CD4-positive, alpha-beta T cell treated with Interleukin-10 for 1 hour (primary cell): ENCODE measurements around the gene SLC8A2.

ENCODE experiments used
- DNase-seq: peaks from one replicate; pipeline ENCODE4 v3.0.0-alpha.2; 2020

SLC8A2 gene

DNA sequence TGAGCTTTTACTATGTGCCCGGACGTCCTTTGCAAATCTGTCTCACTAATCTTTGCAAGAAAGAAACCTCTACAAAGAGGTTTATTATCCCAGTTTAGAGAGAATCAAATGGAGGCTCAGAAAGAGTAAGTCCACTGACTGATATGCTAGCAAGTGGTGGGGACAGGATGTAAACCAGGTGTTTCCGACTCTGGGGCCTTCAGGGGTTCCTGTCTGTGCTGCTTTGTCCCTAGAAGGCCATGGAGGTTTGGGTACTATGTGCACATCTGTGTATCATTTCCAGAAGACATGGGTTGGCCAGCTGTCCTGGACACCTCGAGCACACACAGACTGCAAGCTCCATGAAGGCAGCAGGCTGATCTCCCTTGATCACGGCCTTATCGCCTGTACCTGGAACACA is 13.5 kb upstream of the SLC8A2 start:
- no peak for DNase-seq

DNA sequence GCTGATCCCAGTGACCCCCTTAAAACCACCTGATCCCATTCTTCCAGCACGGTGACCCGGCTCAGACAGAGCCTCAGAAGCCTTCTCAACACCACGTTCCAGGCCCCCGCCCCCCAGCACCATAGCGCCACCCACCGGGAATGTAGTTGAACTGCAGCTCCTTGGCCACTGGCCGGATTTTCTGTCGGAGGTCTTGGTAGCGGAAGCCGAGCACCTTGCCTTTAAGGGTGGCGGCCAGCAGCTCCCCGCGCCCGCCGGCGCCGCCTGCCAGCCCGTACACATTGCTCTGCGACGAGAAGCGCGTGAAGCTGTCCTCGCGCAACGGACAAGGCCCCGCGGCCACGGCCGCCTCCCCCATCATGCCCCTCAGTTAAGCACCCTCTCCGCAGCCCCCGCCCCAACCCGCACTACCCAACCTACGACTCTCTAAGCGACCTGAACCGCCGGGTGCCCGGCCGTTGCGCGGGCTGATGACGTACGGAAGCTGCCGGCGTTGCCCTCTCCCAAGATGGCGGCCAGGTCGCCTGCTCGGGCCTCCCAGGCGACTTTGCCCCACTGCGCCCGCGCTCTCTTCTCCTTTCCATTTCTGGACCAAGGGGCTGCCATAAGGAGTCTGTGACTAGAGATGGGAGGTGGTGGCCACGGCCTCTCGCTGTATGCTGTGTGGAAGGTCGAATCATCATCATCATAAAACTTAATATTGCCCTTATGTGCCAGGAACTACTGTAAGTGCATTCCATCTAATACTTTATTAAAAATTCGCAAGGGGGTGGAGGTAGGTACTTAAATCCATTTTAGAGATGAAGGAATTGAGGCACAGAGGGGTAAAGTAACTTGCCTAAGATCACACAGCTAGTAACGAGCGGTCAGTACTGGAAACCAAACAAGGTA is 12.4 kb upstream of the SLC8A2 start, which contains the start of gene KPTN:
Gene KPTN (minus strand): TSS at position 420 of the 891 bp plus-strand sequence. CDS start 59 bp downstream, at position 361.
- DNase-seq = peak; percentile 90

DNA sequence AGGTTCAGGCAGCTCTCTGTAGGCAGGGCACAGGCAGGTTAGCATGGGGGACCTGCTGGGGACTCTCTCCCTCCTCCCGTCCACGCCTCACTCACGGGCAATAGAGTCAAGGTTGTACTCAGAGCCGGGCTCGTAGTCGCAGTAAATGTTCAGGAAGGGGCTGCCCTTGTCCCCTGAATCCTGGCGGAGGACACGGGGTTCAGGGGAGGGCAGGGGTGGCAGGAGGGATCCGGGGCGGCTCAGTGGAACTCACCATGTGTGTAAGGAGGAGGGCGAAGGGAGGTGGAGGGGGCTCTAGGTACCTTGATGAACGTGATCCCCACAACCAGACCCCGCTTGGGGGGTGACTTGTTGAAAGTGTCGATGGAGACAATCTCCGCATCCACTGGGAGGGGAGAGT is 11.5 kb upstream of the SLC8A2 start:
- DNase-seq = no peak

DNA sequence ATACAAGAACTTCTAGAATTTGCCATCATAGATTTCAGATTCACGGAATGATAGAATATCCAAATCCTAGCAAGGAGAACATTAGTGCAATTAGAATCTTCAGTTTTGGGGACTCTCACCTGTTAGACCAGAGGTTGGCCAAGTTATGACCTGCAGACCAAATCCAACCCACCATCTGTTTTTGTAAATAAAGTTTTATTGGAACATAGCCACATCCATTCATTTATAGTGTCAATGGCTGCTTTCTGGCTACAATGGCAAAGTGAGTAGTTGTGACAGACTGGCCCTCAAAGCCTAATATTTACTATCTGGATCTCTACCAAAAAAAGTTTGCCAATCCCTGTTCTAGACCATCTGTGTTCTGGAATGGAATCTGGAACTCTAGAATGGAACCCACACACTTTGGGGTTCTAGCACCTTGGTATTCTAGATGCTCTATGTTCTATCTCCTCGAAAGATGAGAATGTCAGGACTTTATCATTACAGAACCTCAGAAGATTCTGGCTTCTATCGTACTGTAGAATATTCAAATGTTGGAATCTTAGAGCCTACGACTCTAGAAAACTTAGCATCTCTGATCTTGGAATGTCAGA is 9.9 kb upstream of the SLC8A2 start:
- no peak for DNase-seq

DNA sequence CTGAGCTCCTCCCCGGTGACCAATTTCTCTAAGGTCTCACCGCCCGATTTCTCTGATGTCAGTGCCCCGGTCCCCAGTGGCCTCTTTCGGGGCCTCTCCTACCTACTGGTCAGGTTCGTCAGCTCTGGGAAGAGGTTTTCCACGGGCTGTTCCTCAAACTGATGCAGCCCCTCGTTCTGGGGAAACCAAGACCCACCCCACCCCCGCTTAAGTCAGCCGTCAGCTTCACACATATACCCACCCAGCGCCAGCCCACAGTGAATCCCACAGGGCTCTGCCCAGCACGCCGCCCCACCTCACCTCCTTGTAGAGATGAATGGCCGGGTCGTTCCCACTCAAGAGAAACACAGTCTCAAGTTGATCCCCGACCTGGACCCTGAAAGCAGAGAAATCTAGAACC is 9.0 kb upstream of the SLC8A2 start:
- no peak for DNase-seq

DNA sequence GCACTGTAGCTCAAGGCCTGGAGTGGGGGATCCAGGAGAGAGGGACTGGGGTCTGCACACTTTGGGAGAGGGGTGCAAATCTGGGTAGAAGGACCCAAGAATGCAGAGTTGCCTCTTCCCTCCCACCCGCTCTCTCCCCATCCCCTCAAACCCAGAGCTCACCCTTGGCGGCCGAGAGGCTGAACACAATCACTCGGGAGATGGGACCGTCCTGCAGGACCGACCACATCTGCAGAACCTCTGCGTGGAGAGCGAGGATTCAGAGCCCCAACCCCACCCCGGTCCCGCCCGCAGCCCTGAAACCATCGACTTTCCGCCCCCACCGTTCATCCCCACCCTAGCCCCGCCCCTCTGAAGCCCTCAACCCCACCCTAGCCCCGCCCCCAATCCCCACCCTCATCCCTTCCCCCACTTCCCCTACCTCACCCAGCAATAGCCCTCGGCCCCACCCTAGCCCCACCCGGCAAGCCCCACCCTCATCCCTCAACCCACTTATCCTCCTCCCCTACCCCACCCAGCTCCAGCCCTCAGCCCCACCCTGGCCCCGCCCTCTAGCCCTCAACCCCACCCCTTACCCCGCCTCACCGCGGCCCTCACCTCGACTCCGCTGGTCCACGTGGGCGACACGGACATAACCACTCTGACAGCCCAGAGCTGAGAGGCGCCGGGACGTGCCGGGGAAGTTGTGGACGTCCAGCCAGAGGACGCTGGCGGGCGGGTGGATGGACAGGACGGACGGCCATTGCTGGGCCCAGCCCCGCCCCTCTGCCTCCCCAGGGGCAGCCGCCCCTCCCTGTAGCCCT is 8.2 kb upstream of the SLC8A2 start:
- DNase-seq = no peak

DNA sequence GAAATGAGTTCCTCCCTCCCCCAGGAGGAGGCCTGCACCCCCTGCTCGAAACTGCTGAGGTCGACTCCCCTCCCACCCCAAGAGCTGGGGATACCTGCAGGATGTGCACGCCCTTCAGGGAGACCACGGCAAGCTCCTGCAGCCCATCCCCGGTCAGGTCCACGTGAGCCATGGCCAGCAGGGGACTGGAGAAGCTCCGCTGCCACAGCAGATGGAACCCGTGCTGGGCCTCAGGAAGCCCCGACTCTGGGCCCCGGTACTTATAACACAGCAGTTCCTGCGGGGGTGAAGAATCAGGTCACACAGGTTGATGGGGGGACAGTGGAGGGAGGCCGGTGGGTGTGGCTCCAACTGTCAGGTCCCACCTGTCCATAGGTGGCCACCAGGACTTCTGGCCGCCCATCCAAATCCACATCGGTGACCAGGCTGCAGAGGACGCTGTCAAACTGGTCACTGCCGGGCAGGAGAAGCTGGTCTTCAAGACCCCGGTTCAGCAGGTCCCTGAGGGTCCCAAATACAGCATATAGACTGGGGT is 4.8 kb upstream of the SLC8A2 start:
- DNase-seq = no peak

DNA sequence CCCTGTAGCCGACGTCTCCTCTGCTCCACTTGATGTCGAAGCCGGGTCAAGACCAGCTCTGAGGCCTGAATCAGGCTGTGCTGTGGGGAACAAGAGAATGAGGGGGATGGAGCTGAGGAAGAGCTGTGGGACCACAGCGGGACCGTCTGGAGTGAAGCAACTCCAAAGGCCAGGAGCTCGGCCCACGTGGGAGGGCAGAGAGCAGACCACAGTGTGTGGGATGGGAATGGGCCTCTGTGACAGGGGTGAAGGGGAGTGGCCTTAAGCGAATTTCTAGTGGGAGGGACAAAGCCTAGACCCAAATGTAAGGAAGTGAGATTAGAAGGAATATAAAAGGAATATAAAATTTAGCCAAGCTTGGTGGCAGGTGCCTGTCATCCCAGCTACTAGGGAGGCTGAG is 3.8 kb upstream of the SLC8A2 start:
- no peak for DNase-seq

DNA sequence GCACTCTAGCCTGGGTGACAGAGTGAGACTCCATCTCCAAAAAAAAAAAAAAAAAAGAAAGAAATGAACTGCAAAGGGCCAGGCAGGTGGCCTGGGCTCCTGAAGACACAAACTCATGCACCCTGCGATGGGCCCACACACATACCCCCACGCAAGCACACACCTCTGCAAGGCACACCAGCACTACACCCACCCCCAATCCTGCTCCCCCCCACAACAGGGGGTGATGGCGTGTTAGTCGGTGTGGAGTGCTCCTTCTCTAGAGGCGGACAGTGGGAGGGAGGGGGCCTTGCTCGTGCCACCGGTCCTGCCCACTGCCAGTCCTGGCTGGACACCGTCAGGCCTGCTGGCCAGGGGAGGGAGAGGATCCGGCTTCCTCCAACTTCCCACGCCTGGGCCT is 1.6 kb upstream of the SLC8A2 start:
- DNase-seq = no peak

DNA sequence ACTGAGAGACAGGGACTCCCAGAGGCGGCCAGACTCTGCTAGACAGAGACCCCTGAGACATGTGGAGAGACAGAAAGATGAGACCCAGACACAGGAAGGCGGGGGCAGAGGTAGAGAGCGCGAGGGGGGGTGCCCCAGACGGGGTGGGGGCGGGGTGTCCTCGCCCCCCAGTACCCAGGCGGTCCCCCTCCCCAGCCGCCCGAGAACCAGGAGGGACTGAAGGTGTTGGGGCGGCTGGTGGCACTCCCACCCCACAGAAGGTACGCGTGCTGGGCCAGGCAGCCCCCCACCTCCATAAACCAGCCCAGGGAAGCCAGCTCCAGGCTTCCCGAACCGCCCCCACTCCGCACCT is 336 bp downstream of the SLC8A2 start:
- no peak for DNase-seq

DNA sequence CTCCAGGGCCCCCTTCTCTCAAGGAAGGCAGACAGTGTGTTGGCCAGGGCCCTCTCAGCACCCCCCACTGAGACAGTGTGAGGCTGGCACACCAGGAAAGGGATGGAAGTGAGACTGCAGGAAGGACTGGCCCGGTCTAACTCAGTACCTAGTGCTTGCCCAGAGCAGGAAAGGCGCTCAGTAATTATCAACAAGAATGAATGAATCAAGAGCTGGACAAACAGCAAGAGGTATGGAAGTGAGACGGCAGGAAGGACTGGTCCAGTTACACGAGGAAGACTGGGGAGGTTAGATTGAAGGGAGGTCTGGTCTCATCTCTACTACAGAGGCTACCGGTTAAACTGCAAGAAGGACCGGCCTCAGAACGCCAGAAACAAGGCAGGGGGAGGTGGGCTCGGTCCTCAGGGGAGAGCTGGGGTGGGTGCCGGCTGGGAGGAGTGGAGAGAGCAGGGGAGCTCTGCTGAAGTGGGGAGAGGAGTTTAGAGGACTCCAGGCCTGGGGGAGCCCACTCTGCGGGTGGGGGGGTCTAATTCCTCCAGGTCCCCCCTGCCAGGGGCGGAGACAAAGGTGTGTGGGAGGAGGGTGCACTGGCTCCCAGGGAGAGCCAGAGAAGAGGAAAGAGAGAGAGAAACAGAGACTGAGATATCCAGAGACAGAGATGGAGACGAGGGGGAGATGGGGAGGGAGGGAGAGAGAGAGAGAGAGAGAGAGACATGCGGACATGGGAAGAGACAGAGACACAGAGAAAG is 1.1 kb downstream of the SLC8A2 start:
- DNase-seq = no peak

DNA sequence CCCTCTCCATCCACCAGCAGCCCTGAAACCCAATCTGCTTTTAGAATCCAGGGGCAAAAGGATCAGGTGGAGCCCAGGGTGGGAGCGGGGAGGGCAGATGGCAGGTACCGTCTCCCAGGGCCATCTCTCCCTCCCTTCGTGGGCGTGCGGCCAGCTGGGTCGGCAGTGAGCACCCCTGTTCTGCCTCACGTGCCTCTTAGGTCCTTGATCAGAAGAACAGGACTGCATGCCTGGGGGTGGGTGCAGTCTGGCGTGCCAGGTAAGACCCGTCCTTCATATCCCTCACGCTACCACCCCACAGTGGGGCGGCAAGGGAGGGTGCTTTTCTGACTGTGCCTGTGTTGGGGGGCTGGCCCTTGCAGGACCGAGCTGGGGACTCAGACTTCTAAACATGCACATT is 2.0 kb downstream of the SLC8A2 start:
- DNase-seq = no peak

DNA sequence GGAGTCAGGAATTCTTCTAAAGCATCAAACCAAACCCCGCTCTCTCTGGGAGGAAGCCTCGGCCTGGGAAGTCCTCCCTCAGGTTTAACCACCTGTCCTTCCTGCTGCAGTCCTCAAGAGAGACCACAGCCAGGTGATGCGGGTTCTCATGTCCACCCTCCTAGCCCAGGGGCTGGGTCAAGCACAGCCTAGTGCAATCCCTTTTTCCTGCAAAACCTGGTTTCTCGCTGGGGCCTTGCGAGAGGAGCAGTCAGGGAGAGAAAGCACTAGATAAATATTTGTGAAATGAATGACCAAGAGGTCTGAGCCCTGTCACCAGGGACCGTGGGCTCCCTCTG is 2.4 kb downstream of the SLC8A2 start:
- DNase-seq = no peak

DNA sequence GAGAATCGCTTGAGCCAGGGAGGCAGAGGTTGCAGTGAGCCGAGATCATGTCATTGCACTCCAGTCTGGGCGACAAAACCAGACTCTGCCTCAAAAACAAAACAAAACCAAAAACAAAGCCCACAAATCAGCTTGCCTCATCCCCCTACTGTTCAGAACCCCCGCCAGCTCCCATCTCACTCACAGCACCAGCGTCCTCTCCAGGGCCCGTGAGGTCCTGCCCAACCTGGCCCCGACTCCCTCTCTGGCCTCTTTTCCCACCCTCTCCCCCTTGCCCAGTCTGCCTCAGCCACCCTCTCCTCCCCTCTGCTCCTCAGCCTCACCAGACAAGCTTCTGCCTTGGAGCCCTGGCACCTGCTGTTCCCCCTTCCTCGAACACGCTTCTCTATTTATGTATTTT is 3.8 kb downstream of the SLC8A2 start:
- no peak for DNase-seq

DNA sequence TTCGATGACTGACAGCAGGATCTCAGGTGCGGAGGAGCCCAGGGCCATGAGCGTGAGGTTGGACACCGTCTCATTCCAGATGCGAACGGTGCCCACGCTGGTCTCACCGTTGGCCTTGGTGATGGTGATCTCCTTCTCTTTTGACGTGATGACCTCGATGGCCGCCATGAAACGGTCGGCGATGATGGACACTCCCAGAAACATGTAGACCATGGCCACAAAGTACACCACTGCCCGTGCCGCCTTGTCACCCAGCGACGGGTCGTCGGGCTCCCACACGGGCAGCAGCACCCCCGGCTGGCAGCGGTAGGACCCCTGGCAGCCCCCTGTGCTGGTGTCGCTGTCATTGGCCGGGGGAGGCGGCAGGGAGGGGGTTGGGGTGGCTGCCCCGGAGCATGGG is 5.7 kb downstream of the SLC8A2 start:
- no peak for DNase-seq

DNA sequence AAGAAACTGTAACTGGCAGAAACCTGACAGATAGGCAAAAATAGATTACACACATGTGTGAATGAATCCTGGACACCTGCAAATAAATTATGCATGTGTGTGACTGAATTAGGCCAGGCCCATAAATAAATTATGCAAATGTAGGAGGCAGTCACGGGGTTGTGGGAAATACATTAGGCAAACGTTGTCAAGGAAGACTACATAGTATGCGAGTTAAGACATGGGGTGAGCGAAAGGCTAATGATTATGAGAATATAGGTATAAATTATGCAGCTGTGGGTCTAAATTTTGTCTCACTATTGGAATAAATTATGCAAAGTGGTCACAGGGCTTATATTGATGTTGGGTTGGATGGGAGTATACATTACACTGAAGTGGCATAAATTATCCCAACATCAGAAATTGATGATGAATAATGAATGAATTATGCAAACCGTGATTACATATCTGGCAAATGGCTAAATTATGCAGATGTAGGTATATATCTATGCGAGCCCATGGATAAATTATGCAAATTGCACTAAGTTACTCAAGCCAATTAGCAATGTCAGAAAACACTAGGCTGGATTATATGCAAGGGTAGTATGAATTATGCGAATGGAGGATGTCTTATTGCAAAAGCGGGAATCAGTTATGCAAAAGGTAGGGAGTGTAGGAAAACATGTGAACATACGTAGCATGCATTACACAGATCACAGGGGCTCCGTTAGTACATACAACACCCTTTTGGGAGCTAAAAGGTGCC is 6.8 kb downstream of the SLC8A2 start:
- DNase-seq = no peak

DNA sequence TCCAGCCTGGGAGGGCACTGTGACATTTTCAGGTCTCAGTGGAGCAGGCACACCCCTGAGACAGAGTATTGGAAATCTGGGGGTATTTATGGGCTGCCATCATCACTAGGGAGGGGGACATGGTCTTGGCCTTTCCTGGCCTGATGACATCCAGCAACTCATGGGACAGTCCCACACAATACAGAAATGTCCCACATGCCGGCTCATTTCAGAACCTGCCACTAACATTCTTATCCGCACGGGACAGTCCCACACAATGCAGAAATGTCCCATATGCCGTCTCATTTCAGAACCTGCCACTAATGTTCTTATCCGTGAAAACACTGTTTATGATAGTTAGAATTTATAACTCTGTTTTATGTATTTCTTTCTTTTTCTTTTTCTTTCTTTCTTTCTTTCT is 9.8 kb downstream of the SLC8A2 start:
- DNase-seq = no peak

DNA sequence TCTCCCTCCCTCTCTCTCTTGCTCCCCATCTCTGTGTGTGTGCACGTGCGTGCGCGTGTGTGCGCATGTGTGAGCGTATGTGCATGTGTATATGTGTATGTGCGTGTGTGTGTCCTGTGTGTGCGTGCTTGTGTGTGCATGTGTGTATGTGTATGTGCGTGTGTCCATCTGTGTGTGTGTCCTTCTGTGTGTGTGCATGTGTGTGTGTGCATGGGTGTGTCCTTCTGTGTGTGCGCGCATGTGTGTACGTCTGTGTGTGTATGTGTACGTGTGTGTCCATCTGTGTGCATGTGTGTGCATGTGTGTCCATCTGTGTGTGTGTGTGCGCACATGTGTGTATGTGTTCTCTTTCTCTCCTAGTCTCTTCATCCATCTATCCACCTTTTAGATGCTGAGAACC is 12.2 kb downstream of the SLC8A2 start:
- no peak for DNase-seq

DNA sequence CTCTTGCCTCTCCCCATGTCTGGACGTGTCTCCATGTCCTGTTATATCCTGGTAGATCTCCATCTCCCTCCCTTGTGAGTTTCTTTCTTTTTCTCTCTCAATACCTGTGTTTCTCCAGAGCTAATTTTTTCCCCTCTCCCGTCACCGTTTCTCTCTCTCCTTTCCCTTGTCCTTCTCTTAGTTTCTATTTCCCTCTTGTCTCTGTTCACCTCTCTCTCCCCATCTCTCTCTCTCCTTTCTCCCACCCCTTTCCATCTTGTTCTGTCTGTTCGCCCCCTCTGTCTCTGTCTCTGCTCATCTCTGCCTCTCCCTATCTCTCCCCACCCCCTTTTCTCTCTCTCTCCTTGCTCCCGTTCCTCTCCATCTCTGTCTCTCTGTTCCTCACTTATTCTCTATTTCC is 13.0 kb downstream of the SLC8A2 start:
- no peak for DNase-seq

DNA sequence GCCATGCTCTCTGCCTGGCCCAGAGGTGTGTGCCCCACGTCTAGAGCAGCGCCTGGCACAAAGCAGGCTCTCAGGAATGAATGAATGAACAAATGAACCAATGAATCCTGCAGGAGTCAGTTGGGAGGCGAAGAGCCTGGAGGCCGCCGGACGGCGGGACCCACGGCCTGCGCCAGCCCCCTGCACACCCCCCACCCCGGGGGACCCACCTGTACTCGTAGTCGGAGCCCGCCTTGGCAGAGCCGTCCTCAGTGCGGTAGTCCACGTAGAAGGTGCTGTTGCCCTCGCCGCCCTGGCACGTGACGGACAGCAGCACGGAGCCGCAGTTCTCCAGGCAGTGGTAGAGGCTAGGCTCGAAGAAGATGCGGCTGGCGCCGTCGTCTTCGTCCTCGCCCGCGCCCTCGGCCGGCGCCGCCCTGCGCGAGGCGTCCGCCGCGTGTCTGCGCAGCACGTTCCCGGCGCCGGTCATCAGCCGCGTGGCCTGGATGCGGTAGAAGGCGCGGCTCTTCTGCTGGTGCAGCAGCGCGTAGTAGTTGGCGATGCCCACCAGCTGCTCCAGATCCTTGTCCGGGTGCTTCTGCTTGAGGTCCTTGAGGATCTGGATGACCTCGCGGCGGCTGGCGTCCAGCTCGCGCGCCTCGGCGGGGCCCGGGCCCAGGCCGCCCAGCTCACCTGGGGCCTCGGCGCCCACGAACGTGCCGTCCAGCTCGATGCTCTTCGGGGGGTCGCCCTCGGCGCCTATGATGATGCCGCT is 14.8 kb downstream of the SLC8A2 start:
- no peak for DNase-seq

DNA sequence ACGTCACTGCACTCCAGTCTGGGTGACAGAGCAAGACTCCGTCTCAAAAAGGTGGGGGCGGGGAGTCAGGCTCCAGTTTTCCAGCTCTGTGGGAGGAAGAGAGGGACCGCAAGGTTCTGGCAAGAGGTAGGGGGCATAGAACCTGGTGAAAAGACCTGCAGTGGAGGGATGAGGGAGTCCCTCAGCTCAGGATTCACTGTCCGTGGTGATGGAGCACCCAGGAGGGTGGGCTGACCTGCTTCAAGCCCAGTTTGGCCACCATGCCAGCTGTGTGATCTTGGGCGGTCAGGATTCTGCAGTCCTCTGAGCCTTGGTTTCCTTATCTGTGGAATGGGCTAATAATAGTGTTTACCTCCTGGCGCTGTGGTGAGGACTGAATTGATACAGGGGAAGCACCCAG is 21.2 kb downstream of the SLC8A2 start:
- no peak for DNase-seq

DNA sequence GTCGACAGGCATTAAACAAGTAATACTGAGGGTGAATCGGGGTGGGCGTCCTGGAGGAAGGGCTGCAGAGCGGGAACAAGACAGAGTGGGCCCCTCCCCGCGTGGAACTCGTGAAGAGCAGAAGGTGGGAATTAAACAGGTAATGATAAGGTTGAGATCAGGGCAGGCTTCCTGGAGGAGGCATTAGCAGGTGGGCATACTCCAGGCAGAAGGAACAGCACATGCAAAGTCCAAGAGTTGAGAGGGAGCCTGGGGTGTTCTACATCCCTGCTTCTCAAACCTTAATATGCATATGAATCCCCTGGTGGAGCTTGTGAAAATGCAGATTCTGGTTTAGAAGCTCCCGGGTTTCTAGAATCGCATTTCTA is 23.3 kb downstream of the SLC8A2 start:
- DNase-seq = no peak
